Astrocyte (in vitro differentiated cells and primary cell): ENCODE results near the gene RAB11FIP3. TPM values are rescaled to one million over a fixed set of nuclear protein-coding genes. Genes with fewer than 3 reads are reported as not detected.

Source experiments
- DNase-seq: peaks from one replicate; pipeline ENCODE4 v3.0.0-alpha.2; 2010; ENCODE audit warnings: low read depth
- FAIRE-seq: peaks from 2 replicates; lab custom pipeline; 2011; peaks lifted over from hg19 to GRCh38; lab: Jason Lieb, UNC
- H2AFZ ChIP-seq: 2 replicates; pipeline ENCODE4 v1.6.0; 2012; ENCODE audit warnings: low read depth, low read length, inconsistent platforms
- H3K27ac ChIP-seq: 2 replicates; pipeline ENCODE4 v1.5.1; 2011; ENCODE audit warnings: low read depth, low read length, inconsistent platforms
- H3K27me3 ChIP-seq: 2 replicates; pipeline ENCODE4 v1.6.0; 2011; ENCODE audit warnings: low read length, inconsistent platforms; ENCODE audit not compliant: insufficient read depth
- H3K36me3 ChIP-seq: 2 replicates; pipeline ENCODE4 v1.5.1; 2011; ENCODE audit warnings: low read length, inconsistent platforms; ENCODE audit not compliant: insufficient read depth
- H3K4me1 ChIP-seq: 2 replicates; pipeline ENCODE4 v1.5.1; 2011; ENCODE audit warnings: low read length, inconsistent platforms; ENCODE audit not compliant: insufficient read depth
- H3K4me2 ChIP-seq: 2 replicates; pipeline ENCODE4 v1.6.0; 2012; ENCODE audit warnings: low read length, inconsistent platforms
- H3K4me3 ChIP-seq: 2 replicates; pipeline ENCODE4 v1.5.1; 2011; ENCODE audit warnings: low read depth, mild to moderate bottlenecking, low read length, inconsistent platforms; ENCODE audit not compliant: insufficient read depth
- H3K79me2 ChIP-seq: 2 replicates; pipeline ENCODE4 v1.6.0; 2012; ENCODE audit warnings: mild to moderate bottlenecking, low read length, inconsistent platforms; ENCODE audit not compliant: insufficient read depth
- H3K9ac ChIP-seq: 2 replicates; pipeline ENCODE4 v1.6.0; 2012; ENCODE audit warnings: mild to moderate bottlenecking, low read length, inconsistent platforms
- H3K9me3 ChIP-seq: 2 replicates; pipeline ENCODE4 v1.5.1; 2012; ENCODE audit warnings: low read depth, mild to moderate bottlenecking, low read length, inconsistent platforms; ENCODE audit not compliant: insufficient read depth
- H4K20me1 ChIP-seq: 2 replicates; pipeline ENCODE4 v1.6.0; 2012; ENCODE audit warnings: low read length, inconsistent platforms; ENCODE audit not compliant: insufficient read depth
- H3K27ac Mint-ChIP-seq: one replicate; pipeline ENCODE4 v1.8.0; 2021; ENCODE audit warnings: mild to moderate bottlenecking, mixed read lengths; ENCODE audit not compliant: unreplicated experiment
- H3K27me3 Mint-ChIP-seq: one replicate; pipeline ENCODE4 v1.8.0; 2021; ENCODE audit warnings: low read depth, mixed read lengths; ENCODE audit not compliant: unreplicated experiment
- H3K36me3 Mint-ChIP-seq: one replicate; pipeline ENCODE4 v1.8.0; 2021; ENCODE audit warnings: low read depth, mixed read lengths; ENCODE audit not compliant: unreplicated experiment
- H3K4me1 Mint-ChIP-seq: one replicate; pipeline ENCODE4 v1.8.0; 2021; ENCODE audit warnings: low read depth, mixed read lengths; ENCODE audit not compliant: unreplicated experiment
- H3K4me3 Mint-ChIP-seq: one replicate; pipeline ENCODE4 v1.8.0; 2021; ENCODE audit warnings: mild to moderate bottlenecking, moderate library complexity, mixed read lengths; ENCODE audit not compliant: unreplicated experiment
- H3K9me3 Mint-ChIP-seq: one replicate; pipeline ENCODE4 v1.8.0; 2021; ENCODE audit warnings: mild to moderate bottlenecking, mixed read lengths; ENCODE audit not compliant: unreplicated experiment
- EZH2 ChIP-seq: IDR thresholded peaks from 2 replicates; pipeline ENCODE4 v1.6.1; 2012; ENCODE audit warnings: mild to moderate bottlenecking, low read length, inconsistent platforms; ENCODE audit not compliant: insufficient read depth
- microRNA-seq: library from miRNA; unstranded; fragments of <30 nt; microRNA quantifications from one replicate; pipeline ENCODE4 v1.2.0, GENCODE V29; 2020
- total RNA-seq: library from RNA; stranded (reverse); gene quantifications from 2 replicates; pipeline ENCODE4 v1.2.1, GENCODE V29; 2021
- TF ChIP-seq, protein P1 (sequence below): IDR thresholded peaks from 2 replicates; pipeline ENCODE4 v1.5.1; 2011; ENCODE audit warnings: low read depth, mild to moderate bottlenecking, inconsistent platforms, low read length, moderate library complexity; ENCODE audit not compliant: insufficient read depth

Gene RAB11FIP3
- total RNA-seq, 1 donor from 2014 or later = 21.2 TPM

DNA sequence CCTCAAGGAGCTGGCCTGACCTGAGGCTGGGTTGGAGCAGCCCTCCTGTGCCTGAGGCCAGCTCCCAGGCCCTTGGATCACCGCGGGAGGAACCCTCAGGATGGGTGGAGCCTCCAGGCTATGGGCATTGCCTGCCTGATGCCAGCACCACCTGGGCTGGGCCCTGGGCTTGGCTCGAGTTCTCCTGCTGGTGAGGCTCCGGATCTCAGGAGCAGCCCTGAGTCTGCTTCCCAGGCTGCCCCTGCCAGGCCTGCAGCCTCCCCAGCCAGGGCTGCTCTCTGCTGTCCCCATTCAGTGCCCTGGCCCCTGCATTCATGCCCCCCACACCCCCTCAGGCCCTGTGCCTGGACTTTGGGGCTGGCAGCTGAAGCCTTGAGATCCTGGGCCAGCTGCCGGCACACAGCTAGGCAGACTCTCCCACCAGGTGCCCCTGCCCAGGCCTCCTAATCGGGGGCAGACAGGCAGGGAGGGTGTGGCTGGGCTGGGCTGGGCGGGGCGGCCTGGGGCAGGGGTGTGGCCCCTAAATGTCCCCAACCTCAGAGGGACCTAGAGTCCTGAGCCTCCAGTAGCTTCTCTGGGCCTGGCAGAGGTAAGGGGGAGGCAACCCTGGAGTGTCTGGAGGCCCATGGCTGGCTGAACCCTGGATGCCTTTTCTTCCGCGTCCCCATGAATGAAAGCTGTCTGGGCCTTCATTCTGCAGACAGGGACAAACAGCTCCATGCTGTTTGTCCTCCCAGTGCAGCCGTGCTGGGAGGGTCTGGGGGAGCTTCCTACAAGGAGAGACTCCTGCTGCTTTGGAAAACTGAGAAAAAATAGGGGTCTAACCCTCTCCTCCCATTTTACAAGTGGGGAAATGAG lies 143.2 kb downstream of the RAB11FIP3 start:
- Histone ChIP-seq H4K20me1 (peaks cover 30% of the 10 kb centered on the region), H3K4me1 (peaks cover 19% of the 10 kb centered on the region), H3K9me3 (no peaks in the 10 kb centered on the region), H3K4me2 (peak overlapping the region; percentile 95), H3K79me2 (peaks cover 26% of the 10 kb centered on the region), H3K36me3 (no peaks in the 10 kb centered on the region), H3K27ac (peak overlapping the region; percentile 53), H3K27me3 (no peaks in the 10 kb centered on the region), H3K9ac (peak overlapping the region; percentile 85), H2AFZ (peak overlapping the region; percentile 92), H3K4me3 (no peak overlapping the region)
- Mint-ChIP-seq H3K9me3 (no peaks in the 10 kb centered on the region), H3K36me3 (no peaks in the 10 kb centered on the region), H3K27me3 (no peaks in the 10 kb centered on the region), H3K27ac (no peak overlapping the region), H3K4me3 (peak overlapping the region; percentile 85), H3K4me1 (peaks cover 6% of the 10 kb centered on the region)
- DNase-seq (no peak), FAIRE-seq (no peak)
- TF ChIP-seq, protein P1, sequence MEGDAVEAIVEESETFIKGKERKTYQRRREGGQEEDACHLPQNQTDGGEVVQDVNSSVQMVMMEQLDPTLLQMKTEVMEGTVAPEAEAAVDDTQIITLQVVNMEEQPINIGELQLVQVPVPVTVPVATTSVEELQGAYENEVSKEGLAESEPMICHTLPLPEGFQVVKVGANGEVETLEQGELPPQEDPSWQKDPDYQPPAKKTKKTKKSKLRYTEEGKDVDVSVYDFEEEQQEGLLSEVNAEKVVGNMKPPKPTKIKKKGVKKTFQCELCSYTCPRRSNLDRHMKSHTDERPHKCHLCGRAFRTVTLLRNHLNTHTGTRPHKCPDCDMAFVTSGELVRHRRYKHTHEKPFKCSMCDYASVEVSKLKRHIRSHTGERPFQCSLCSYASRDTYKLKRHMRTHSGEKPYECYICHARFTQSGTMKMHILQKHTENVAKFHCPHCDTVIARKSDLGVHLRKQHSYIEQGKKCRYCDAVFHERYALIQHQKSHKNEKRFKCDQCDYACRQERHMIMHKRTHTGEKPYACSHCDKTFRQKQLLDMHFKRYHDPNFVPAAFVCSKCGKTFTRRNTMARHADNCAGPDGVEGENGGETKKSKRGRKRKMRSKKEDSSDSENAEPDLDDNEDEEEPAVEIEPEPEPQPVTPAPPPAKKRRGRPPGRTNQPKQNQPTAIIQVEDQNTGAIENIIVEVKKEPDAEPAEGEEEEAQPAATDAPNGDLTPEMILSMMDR = no peak
- no peak for TF ChIP-seq EZH2

DNA sequence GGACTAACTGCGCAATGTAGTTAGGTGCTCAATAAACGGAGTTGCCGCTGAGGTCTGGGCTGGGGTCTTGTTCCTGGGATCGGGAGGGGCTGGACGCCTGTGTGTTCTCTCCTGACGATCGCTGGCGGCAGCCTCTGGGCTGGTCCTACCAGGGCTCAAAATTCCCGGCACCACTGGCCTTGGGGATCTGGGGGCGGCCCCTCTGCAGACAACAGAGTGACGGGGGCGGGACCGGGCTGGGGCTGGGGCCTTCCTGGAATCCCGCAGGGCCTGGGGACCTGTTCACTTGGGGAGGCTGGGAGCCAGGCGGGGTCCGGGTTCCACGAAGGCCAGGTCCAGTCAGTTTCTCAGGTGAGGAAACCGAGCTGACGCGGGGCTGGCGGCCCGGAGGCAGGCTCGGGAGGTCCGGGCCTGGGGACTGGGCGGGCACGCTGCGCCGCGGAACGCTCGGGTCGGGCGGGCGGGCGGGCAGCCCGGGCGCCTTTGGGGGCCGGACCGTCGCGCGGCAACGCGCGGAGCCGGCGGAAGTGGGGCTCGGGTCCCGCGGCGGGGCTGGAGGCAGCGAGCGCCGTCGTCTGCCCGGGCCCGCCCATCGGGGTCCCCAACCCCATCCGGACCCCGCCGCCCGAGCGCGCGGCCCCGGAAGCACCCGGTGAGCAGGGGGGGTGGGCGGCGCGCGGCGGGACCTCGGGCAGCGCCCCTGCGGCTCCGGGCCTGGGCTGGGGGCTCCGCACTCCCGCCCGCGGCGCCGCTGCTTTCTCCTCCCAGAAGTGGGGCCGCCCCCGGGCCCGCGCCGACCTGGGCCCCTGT lies 144.2 kb downstream of the RAB11FIP3 start, which contains the start of gene PIGQ:
PIGQ (plus strand) TSS at position 524 of the 810 bp plus-strand sequence. CDS start 4,107 bp downstream, outside the sequence.
- peaks cover 6% of the 10 kb centered on the region for H3K4me1 Mint-ChIP-seq
- H3K4me3 ChIP-seq = peak within 1 kb of the TSS; percentile 93
- H3K4me1 ChIP-seq = peaks cover 19% of the 10 kb centered on the region
- H3K36me3 Mint-ChIP-seq = no peaks in the 10 kb centered on the region
- peak within 1 kb of the TSS; percentile 72 for H3K27ac Mint-ChIP-seq
- H3K4me2 ChIP-seq = peak within 1 kb of the TSS; percentile 95
- H3K79me2 ChIP-seq = peaks cover 26% of the 10 kb centered on the region
- peak within 1 kb of the TSS; percentile 92 for H2AFZ ChIP-seq
- FAIRE-seq (no peak), DNase-seq (peak; percentile 47)
- no peaks in the 10 kb centered on the region for H3K27me3 ChIP-seq
- H3K9ac ChIP-seq = peak within 1 kb of the TSS; percentile 85
- peaks cover 2% of the 10 kb centered on the region for H3K36me3 ChIP-seq
- no peaks in the 10 kb centered on the region for H3K27me3 Mint-ChIP-seq
- H3K9me3 Mint-ChIP-seq = no peaks in the 10 kb centered on the region
- H3K4me3 Mint-ChIP-seq = peak within 1 kb of the TSS; percentile 86
- H3K27ac ChIP-seq = peak within 1 kb of the TSS; percentile 53
- H3K9me3 ChIP-seq = no peaks in the 10 kb centered on the region
- H4K20me1 ChIP-seq = peaks cover 32% of the 10 kb centered on the region
- TF ChIP-seq EZH2 = no peak
- TF ChIP-seq, protein P1 = no peak

Small RNAs within 50 kb of the gene (microRNA-seq; reads per million reads assigned to microRNA genes)
- gene MIR3176 = 43.8 reads per million, percentile 56 among the genes with 10 or more reads in this experiment
- 2.5 reads per million for gene MIR5587

Other genes starting within 250 kb of the RAB11FIP3 start
- 1.6 TPM in 1 of 2 replicates, not detected in the other for gene HBA1, start 249.0 kb upstream of the RAB11FIP3 start, total RNA-seq
- gene HBQ1, start 245.2 kb upstream of the RAB11FIP3 start, total RNA-seq = 2.7 and 4.7 TPM in 2 replicates
- 70.2 and 74.1 TPM in 2 replicates for gene LUC7L, start 196.2 kb upstream of the RAB11FIP3 start, total RNA-seq
- gene FAM234A, start 190.8 kb upstream of the RAB11FIP3 start, total RNA-seq = 70.8 and 88.7 TPM in 2 replicates
- gene RGS11, start 149.7 kb upstream of the RAB11FIP3 start, total RNA-seq = 2.7 and 2.8 TPM in 2 replicates
- gene ARHGDIG, start 145.1 kb upstream of the RAB11FIP3 start, total RNA-seq = 3.3 and 5.0 TPM in 2 replicates
- gene PDIA2, start 142.5 kb upstream of the RAB11FIP3 start, total RNA-seq = 1.2 and 1.5 TPM in 2 replicates
- 27.0 and 28.8 TPM in 2 replicates for gene AXIN1, start 72.9 kb upstream of the RAB11FIP3 start, total RNA-seq
- gene MRPL28, start 55.1 kb upstream of the RAB11FIP3 start, total RNA-seq = 89.2 and 95.8 TPM in 2 replicates
- 80.5 and 86.3 TPM in 2 replicates for gene PGAP6, start 43.7 kb upstream of the RAB11FIP3 start, total RNA-seq
- 268 and 275 TPM in 2 replicates for gene NME4, start 28.4 kb upstream of the RAB11FIP3 start, total RNA-seq
- 13.4 and 17.4 TPM in 2 replicates for gene DECR2, start 23.8 kb upstream of the RAB11FIP3 start, total RNA-seq
- gene CAPN15, start 102.1 kb downstream of the RAB11FIP3 start, total RNA-seq = 33.6 and 38.7 TPM in 2 replicates
- 0.09 TPM in 1 of 2 replicates, not detected in the other for gene PRR35, start 134.7 kb downstream of the RAB11FIP3 start, total RNA-seq
- 0.50 and 0.73 TPM in 2 replicates for gene NHLRC4, start 141.4 kb downstream of the RAB11FIP3 start, total RNA-seq
- gene PIGQ, start 144.3 kb downstream of the RAB11FIP3 start, total RNA-seq = 22.2 and 22.4 TPM in 2 replicates
- gene RAB40C, start 164.4 kb downstream of the RAB11FIP3 start, total RNA-seq = 12.6 and 13.0 TPM in 2 replicates
- 0.43 and 0.89 TPM in 2 replicates for gene WFIKKN1, start 205.3 kb downstream of the RAB11FIP3 start, total RNA-seq
- 56.4 and 59.6 TPM in 2 replicates for gene METTL26, start 210.7 kb downstream of the RAB11FIP3 start, total RNA-seq
- gene MCRIP2, start 216.2 kb downstream of the RAB11FIP3 start, total RNA-seq = 20.9 and 23.7 TPM in 2 replicates
- 16.1 and 21.2 TPM in 2 replicates for gene WDR90, start 223.7 kb downstream of the RAB11FIP3 start, total RNA-seq
- 87.3 and 93.2 TPM in 2 replicates for gene RHOT2, start 242.5 kb downstream of the RAB11FIP3 start, total RNA-seq